Measurements from ENCODE around the gene RAD9A. TPM values are rescaled to one million over a fixed set of nuclear protein-coding genes. Genes with fewer than 3 reads are reported as not detected.

Gene RAD9A
- polyA plus RNA-seq, 1 of the 3 experiments (the other 2 are of a cell fraction), result 22.3 TPM

- TF ChIP-seq PBX3 (IDR thresholded peaks at IDR 0.05) (no peak), USF1 (IDR thresholded peaks at IDR 0.05; ENCODE audit: borderline replicate concordance, low read depth) (no peak), MEF2A (IDR thresholded peaks at IDR 0.05; ENCODE audit: borderline replicate concordance, low read depth) (no peak), ELF1 (IDR thresholded peaks at IDR 0.05) (no peak), GABPA (IDR thresholded peaks at IDR 0.05; ENCODE audit: low read depth) (no peak), RFX5 (IDR thresholded peaks at IDR 0.05; ENCODE audit: low read length) (no peak)
- TF ChIP-seq, protein P1, sequence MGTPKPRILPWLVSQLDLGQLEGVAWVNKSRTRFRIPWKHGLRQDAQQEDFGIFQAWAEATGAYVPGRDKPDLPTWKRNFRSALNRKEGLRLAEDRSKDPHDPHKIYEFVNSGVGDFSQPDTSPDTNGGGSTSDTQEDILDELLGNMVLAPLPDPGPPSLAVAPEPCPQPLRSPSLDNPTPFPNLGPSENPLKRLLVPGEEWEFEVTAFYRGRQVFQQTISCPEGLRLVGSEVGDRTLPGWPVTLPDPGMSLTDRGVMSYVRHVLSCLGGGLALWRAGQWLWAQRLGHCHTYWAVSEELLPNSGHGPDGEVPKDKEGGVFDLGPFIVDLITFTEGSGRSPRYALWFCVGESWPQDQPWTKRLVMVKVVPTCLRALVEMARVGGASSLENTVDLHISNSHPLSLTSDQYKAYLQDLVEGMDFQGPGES (IDR thresholded peaks at IDR 0.05; ENCODE audit: low read depth, low read length), result no peak
- TF ChIP-seq, protein P2, sequence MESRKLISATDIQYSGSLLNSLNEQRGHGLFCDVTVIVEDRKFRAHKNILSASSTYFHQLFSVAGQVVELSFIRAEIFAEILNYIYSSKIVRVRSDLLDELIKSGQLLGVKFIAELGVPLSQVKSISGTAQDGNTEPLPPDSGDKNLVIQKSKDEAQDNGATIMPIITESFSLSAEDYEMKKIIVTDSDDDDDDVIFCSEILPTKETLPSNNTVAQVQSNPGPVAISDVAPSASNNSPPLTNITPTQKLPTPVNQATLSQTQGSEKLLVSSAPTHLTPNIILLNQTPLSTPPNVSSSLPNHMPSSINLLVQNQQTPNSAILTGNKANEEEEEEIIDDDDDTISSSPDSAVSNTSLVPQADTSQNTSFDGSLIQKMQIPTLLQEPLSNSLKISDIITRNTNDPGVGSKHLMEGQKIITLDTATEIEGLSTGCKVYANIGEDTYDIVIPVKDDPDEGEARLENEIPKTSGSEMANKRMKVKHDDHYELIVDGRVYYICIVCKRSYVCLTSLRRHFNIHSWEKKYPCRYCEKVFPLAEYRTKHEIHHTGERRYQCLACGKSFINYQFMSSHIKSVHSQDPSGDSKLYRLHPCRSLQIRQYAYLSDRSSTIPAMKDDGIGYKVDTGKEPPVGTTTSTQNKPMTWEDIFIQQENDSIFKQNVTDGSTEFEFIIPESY (IDR thresholded peaks at IDR 0.05; ENCODE audit: borderline replicate concordance, low read depth), result no peak
Observed at GRCh38 chr11:67370351-67371076, 21.3 kb upstream of the RAD9A start (continued).

GRCh38 chr11:67371189-67371910 lies 20.4 kb upstream of the RAD9A start:
- Histone ChIP-seq H3K27me3 (ENCODE audit: insufficient read depth) (no peaks in the 10 kb centered on the region), H3K9me2 (no peaks in the 10 kb centered on the region), H3K9me3 (no peaks in the 10 kb centered on the region), H3K4me3 (ENCODE audit: low read depth in 2 of 2, low read length in 1 of 2) (peak overlapping the region; percentile 47 to 83; a peak in 3 of 4 replicates), H2AFZ (ENCODE audit: low read depth) (no peak overlapping the region), H3K79me2 (ENCODE audit: insufficient read depth) (peaks cover 69% of the 10 kb centered on the region), H3K4me2 (peak overlapping the region; percentile 77), H4K20me1 (ENCODE audit: insufficient read depth) (peaks cover 55% of the 10 kb centered on the region), H3K36me3 (replicated peaks in 1 of 2; ENCODE audit: control insufficient read depth in 1 of 2, insufficient read depth in 2 of 2, low read length in 1 of 2) (no peaks in the 10 kb centered on the region), H3F3A (replicated peaks; ENCODE audit: insufficient read depth) (peaks cover 16% of the 10 kb centered on the region), H3K27ac (ENCODE audit: low read depth in 2 of 2, low read length in 1 of 2) (peak overlapping the region in 1 of 2 experiments; percentile 51; a peak in 2 of 4 replicates), H3K9ac (peak overlapping the region; percentile 76; the same call in 1 of the 2 replicates), H3K4me1 (ENCODE audit: control insufficient read depth in 1 of 2, insufficient read depth in 2 of 2, low read depth in 1 of 2, low read length in 1 of 2) (peaks cover 34 to 40% of the 10 kb centered on the region in 2 experiments; a peak in 3 of 4 replicates)
- ChIA-PET POLR2A (interaction anchor here (1.6 kb wide), 1 partner anchor 18 kb away, joined by 5 read pairs; the partner anchor contains the start of gene POLD4), CTCF (interaction anchor here (0.8 to 19.7 kb wide), 9 partner anchors 11 to 110 kb away, joined by 3 to 955 read pairs (median 6); partner anchors contain the start of genes POLD4, PPP1CA and RAD9A)
- peak; percentile 85 for DNase-seq
- WGBS (ENCODE audit: low lambda C conversion rate), result 69% methylated on average over 8 of the region's 8 CpGs
- TF ChIP-seq CTCF (IDR thresholded peaks at IDR 0.05), result peak; percentile 65
- no peak for TF ChIP-seq GABPA (IDR thresholded peaks at IDR 0.05; ENCODE audit: low read depth)
- TF ChIP-seq SMC3 (IDR thresholded peaks at IDR 0.05; ENCODE audit: low read depth, low read length), result peak; percentile 41; the same call in 1 of the 2 replicates
- TF ChIP-seq RAD21 (IDR thresholded peaks at IDR 0.05; ENCODE audit: low read length), result peak; percentile 17
- no peak for TF ChIP-seq YY1 (IDR thresholded peaks at IDR 0.05; ENCODE audit: low read depth)
